Measurements from ENCODE around the gene TEX22.

The TEX22 gene

DNA sequence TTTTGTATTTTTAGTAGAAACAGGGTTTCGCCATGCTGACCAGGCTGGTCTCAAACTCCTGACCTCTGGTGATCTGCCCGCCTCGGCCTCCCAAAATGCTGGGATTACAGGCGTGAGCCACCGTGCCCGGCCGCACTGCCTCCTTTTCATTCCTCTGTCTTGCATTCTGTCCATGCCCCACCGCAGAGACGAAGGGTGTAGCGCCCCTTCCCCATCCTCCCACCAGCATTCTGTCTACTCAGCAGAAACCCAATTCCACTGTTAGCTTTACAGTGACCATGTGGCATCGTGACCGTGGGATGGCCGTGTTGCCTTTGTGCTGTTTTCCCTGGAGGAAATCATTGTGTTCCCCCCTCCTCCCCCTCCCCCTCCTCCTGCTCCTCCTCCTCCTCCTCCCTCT lies 10.3 kb downstream of the TEX22 start:
- no peak for DNase-seq

DNA sequence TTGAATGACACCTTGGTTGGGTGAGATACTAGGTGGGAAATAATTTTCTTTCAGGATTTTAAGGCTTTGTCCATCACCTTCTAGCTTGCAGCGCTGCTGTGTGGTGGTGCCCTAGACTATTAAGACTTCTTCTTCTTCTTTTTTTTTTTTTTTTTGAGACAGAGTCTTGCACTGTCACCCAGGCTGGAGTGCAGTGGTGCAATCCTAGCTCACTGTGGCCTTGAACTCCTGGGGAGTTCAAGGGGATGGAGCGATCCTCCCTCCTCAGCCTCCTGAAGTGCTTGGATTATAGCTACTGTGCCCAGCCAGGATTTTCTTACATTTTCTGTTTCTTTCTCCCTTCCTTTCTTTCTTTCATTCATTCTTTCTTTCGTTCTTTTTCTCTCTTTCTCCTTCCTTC lies 11.0 kb downstream of the TEX22 start:
- DNase-seq: peak; percentile 25 to 40 (median 39)

- no peak for DNase-seq
Observed at GRCh38 chr14:105410642-105411016, 12.3 kb downstream of the TEX22 start.

GRCh38 chr14:105411017-105411941 lies 12.9 kb downstream of the TEX22 start:
- peak; percentile 55 to 89 (median 71) for DNase-seq

GRCh38 chr14:105411985-105412770 lies 13.8 kb downstream of the TEX22 start:
- DNase-seq: no peak

- no peak for DNase-seq
Observed at GRCh38 chr14:105412771-105413543, 14.6 kb downstream of the TEX22 start.

- no peak for DNase-seq
Observed at GRCh38 chr14:105413544-105413886, 15.2 kb downstream of the TEX22 start.

- peak; percentile 75 to 89 (median 75) for DNase-seq
Observed at GRCh38 chr14:105414456-105415371, 16.4 kb downstream of the TEX22 start.

GRCh38 chr14:105415481-105416428 lies 17.4 kb downstream of the TEX22 start:
- DNase-seq: no peak

DNA sequence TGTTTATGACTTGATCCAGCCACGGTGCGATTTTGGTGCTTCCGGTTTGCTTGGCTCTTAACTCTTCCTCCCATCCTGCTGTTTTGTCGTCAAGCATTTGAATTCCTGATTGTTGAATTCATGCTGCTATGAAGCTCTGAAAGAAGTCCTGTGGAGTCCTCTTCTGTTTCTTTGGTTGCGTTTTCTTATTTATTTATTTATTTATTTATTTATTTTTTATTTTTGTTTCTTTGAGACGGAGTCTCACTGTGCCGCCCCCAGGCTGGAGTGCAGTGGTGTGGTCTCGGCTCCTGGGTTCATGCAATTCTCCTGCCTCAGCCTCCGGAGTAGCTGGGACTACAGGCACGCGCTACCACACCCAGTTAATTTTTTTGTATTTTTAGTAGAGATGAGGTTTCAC lies 18.3 kb downstream of the TEX22 start:
- DNase-seq: no peak

- DNase-seq: no peak
Observed at GRCh38 chr14:105417690-105418121, 19.4 kb downstream of the TEX22 start.

GRCh38 chr14:105418269-105419194 lies 20.2 kb downstream of the TEX22 start:
- DNase-seq: no peak

GRCh38 chr14:105419195-105420091 lies 21.1 kb downstream of the TEX22 start, which contains the start of gene MTA1:
TSS of gene MTA1 (plus strand) at chr14:105419827. CDS start at chr14:105420036, 209 bp downstream.
- peak; percentile 45 to 88 (median 67) for DNase-seq

DNA sequence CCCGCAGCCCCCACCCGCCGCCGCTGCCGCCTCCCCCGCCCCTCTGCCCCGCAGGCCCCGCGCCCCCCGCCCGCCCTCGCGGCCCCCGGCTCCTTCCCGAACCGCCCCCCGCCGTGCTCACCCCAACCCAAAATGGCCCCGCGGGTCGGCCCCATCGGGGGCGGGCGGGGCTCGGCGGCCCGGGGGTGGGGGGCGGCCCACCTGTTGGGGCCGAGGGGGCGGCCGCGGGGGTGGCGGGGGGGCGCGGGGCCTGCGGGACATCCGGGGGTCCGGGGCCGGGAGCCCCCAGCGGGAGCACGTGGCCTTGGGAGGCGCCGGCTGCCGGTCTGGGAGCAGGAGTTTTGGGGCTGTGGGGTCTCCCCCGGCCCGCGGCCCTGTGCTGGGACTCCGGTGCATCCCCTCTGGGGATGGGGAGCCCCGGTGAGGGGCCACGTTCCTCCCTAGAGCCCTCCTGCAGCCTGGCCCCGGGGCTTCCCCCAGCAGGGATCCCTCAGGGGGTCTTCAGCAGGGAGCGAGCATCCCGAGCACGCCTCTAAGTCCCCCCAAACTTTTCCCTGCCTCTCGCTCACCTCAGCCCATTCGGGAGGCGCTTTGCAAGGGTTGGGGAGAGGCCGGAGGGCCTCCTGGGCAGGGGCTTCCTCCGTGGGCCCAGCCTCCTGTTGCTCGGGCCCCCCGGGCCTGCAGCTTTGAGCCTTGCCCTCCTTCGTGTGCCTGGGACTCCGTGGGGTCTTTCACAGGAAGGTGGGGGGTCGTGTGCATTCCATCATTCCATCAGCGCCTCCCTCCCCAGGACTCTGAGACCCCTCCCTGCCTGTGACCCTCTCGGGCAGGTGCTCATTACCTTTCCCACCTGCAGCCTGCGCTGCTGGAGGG lies 22.0 kb downstream of the TEX22 start:
- DNase-seq: no peak

GRCh38 chr14:105420974-105421674 lies 22.8 kb downstream of the TEX22 start:
- DNase-seq: no peak

DNA sequence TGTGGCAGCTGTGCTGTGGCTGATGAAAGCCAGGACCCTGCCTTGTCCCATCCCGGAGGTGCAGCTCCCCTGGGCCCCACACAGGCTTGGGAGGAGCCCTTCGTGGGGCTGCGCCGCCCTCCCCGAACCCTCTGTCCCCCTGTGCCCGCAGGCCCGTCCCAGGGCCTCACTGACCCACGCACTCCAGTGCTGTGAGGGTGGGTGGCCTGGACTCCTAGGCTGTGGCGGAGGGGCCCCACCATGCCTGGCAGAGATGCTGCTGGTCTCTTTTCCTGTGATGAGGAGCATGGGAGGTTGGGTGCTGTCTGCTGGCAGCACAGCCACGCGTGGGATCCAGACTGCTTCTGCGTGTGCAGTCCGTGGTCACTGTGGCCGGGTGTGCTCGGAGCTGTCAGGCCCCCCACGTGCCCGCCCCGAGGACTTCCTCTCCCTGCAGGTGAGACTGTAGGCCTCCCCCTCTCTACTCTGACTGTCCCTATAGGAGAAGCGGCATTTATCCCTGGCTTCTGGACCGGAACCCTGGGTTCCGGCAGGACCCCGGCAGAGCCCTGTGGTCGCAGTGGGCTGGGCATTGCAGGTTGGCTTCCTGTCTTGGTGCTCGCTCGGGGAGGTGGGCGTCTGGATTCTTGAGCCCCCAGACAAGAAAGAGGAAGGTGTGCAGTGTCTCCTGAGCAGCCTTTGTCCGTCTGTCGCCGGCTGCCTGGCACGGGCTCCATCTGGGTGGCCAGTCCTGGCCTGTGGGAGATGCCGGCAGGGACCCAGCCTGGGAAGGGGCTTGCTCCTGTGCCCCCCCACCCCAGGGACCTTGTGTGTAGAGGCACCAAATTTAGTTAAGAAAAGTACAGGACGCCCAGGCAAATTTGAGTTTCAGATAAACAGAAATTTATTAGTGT lies 23.6 kb downstream of the TEX22 start:
- DNase-seq: no peak

All from suppressor macrophage treated with lipopolysaccharide for 1 hour (primary cell).